Ectodermal cell (in vitro differentiated cells): ENCODE results near the gene ZNF469.

Source experiments
- H3K27ac ChIP-seq: 2 replicates; pipeline ENCODE4 v1.7.0; 2013; ENCODE audit warnings: mild to moderate bottlenecking, low read depth, low read length; ENCODE audit not compliant: insufficient read depth, poor library complexity, severe bottlenecking
- H3K27me3 ChIP-seq: 2 replicates; pipeline ENCODE4 v1.7.0; 2013; ENCODE audit warnings: mild to moderate bottlenecking, low read length; ENCODE audit not compliant: insufficient read depth, control insufficient read depth, poor library complexity, severe bottlenecking
- H3K36me3 ChIP-seq: one replicate; pipeline ENCODE4 v1.7.0; 2013; ENCODE audit warnings: low read length; ENCODE audit not compliant: control insufficient read depth, insufficient read depth
- H3K4me1 ChIP-seq: one replicate; pipeline ENCODE4 v1.7.0; 2013; ENCODE audit warnings: low read length; ENCODE audit not compliant: control insufficient read depth, insufficient read depth
- H3K4me3 ChIP-seq: 2 replicates; pipeline ENCODE4 v1.7.0; 2013; ENCODE audit warnings: low read depth, low read length, control low read depth; ENCODE audit not compliant: insufficient read depth
- H3K9me3 ChIP-seq: 2 replicates; pipeline ENCODE4 v1.7.0; 2013; ENCODE audit warnings: mild to moderate bottlenecking, low read length, moderate library complexity; ENCODE audit not compliant: control insufficient read depth
- WGBS, 2 experiments: methylation state at CpG; one replicate each; pipeline ENCODE4 v1.1.7; 2013; ENCODE audit warnings: missing lambda C conversion rate in 2 of 2; 5-methylcytosine and 5-hydroxymethylcytosine counted together

Gene ZNF469

DNA sequence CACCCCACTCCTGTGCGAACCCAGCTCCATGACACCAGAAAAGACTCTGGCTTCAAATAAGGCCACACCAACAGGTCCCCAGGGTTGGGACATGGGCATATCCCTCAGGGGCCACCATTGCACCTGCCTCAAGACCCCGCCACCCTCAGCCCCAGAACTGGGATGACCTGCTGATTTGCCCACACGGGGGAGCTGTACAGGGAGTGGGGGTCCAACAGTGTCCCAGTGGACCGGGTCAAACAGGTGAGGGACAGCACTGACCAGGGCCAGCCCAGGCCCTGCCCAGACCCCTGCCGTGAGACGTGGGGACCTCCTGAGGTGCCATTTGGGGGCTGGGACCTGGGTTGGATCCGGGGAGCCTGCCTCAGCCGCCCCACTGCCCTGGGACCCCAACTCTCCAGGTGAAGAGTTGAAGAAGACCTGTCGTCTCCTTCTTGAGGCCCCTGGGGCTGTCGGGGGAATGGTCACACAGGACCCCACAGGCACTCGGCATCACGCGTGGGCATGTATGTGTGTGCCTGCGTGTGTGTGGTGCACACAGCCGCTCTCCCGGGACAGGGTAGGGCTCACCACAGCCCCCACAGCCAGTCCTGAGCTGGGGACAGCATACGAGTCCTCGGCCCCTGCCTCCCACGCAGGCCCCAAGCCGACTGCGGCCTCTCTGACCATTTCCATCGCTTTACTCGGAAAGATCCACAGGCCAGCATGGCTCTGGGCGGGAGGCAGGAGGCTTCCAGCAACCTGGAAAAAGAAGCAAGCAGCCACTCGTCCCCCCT lies 34.2 kb upstream of the ZNF469 start:
- no peak overlapping the region for H3K27ac ChIP-seq
- no peaks in the 10 kb centered on the region for H3K4me1 ChIP-seq
- H3K9me3 ChIP-seq: no peaks in the 10 kb centered on the region
- no peak overlapping the region for H3K4me3 ChIP-seq
- no peaks in the 10 kb centered on the region for H3K27me3 ChIP-seq
- H3K36me3 ChIP-seq: no peaks in the 10 kb centered on the region
- 93 to 95% methylated on average over 25 of the region's 25 CpGs for WGBS, 2 experiments

DNA sequence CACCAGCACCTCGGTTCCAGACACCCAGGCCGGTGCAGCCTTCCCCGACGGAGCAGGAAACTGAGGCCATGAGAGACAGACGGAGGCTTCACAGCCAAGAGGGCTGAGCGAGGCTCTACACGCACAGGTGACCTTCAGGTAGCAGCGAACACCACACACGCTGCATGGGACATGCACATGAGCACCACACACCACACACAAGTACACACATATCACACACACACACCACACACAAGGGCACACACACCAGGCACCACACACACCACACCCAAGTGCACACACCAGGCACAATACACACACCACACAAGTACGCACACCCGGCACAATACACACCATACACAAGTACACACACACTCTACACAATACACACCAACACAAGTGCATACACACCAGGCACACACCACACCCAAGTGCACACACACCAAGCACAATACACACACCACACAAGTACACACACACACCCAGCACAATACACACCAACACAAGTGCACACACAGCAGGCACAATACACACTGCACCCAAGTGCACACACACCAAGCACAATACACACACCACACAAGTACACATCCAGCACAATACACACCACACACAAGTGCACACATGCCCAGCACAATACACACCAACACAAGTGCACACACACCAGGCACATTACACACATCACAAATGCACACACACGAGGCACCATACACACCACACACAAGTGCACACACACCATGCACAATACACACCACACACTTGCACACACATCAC lies 33.4 kb upstream of the ZNF469 start:
- H3K4me3 ChIP-seq: no peak overlapping the region
- H3K4me1 ChIP-seq: no peaks in the 10 kb centered on the region
- no peaks in the 10 kb centered on the region for H3K36me3 ChIP-seq
- H3K9me3 ChIP-seq: no peaks in the 10 kb centered on the region
- WGBS, 2 experiments: 85 to 94% methylated on average over 12 of the region's 12 CpGs
- no peaks in the 10 kb centered on the region for H3K27me3 ChIP-seq
- H3K27ac ChIP-seq: no peak overlapping the region

DNA sequence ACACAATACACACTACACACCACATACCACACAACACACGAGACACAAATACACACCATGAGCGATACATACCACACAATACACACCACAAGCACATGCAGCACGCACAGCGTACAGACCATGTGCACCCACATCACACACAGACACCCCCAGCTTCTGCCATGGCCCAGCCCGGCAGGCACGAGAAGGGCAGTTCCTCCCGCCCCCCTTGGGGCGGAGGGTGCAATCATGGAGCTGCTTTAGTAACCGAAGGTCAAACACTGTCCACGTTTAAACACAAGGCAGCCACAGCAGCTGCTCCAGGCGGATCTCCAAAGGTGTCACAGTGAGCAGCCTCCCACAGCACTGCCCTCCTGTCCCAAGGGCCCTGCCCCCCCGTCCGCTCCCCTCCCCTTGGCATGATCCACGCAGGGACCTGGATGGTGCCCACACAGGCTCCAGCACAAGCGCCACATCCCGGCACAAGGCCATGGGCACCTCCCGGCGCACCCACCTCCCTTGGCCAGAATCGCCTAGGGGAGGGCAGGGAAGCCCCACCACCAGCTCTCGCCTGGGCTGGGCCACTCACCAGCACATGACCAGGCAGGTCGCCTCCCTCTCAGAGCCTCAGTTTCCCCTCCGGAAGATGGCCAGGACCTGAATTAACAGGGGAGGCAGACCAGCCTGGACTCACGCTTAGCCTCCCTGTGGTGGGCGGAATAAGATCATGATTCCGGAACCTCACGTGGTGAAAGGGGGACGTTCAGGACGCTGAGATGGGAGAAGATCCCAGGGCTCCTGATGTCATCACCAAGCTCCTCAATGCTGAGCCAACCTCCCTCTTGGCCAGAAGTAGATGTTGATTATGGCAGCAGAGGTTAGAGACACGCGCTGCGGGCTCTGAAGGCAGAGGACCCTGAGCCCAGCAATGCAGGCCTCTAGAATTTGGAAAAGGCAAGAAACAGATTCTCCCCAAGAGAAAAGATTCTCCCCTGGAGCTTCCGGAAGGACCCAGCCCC lies 32.6 kb upstream of the ZNF469 start:
- no peaks in the 10 kb centered on the region for H3K36me3 ChIP-seq
- no peaks in the 10 kb centered on the region for H3K9me3 ChIP-seq
- no peak overlapping the region for H3K27ac ChIP-seq
- H3K4me1 ChIP-seq: no peaks in the 10 kb centered on the region
- H3K27me3 ChIP-seq: no peaks in the 10 kb centered on the region
- no peak overlapping the region for H3K4me3 ChIP-seq
- WGBS, 2 experiments: 93% methylated on average over 32 of the region's 32 CpGs

DNA sequence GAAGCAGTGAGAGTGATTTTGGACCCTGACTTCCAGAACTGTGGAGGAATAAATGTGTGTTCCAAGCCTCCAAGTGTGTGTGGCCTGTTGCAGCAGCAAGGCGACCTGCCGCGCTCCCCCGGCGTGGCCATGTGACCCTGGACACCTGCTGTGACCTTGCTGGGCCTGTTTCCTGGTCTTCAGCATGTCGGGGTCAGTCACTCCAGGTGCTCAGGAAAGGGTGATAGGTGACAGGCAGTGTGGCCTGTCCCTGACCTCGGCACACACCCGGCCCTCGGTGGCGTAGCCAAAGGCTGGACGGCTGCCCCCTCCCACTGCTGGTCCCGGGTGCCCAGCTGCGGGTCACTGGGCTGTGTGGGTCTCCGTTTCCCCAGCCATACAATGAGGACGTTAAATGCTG lies 31.8 kb upstream of the ZNF469 start:
- Histone ChIP-seq H3K4me3 (no peak overlapping the region), H3K27me3 (no peaks in the 10 kb centered on the region), H3K36me3 (no peaks in the 10 kb centered on the region), H3K27ac (no peak overlapping the region), H3K9me3 (no peaks in the 10 kb centered on the region), H3K4me1 (no peaks in the 10 kb centered on the region)
- 90 to 91% methylated on average over 15 of the region's 15 CpGs for WGBS, 2 experiments

DNA sequence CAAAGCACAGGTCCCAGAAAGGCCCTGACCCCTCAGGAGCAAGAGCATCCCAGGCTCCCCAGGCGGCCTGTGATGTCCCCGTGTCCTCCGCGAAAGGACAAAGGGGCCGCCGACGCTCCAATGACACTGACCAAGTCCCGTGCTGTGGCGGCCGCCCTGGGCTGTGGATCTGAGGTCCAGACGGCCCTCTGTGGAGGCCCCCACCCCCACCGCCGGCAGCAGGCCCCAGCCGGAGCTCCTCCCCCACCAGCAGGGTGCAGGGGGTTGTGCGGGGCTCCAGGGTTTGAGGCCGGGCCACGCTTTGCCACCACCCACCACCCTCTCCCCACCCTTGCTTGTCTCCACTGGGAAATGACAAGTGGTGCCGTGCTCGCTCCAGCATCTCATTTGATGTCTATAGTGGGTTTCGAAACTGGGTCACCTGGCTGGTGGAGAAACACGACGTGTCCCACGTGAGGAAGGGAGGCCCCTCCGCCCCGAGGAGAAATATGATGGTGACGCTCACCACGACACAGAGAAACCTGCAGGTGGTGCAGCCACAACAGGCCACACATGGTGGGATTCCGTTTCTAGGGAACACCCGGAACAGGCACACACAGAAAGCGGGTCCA lies 31.2 kb upstream of the ZNF469 start:
- Histone ChIP-seq H3K9me3 (no peaks in the 10 kb centered on the region), H3K36me3 (no peaks in the 10 kb centered on the region), H3K4me1 (no peaks in the 10 kb centered on the region), H3K27me3 (no peaks in the 10 kb centered on the region), H3K27ac (no peak overlapping the region), H3K4me3 (no peak overlapping the region)
- 85% methylated on average over 30 of the region's 30 CpGs for WGBS, 2 experiments

DNA sequence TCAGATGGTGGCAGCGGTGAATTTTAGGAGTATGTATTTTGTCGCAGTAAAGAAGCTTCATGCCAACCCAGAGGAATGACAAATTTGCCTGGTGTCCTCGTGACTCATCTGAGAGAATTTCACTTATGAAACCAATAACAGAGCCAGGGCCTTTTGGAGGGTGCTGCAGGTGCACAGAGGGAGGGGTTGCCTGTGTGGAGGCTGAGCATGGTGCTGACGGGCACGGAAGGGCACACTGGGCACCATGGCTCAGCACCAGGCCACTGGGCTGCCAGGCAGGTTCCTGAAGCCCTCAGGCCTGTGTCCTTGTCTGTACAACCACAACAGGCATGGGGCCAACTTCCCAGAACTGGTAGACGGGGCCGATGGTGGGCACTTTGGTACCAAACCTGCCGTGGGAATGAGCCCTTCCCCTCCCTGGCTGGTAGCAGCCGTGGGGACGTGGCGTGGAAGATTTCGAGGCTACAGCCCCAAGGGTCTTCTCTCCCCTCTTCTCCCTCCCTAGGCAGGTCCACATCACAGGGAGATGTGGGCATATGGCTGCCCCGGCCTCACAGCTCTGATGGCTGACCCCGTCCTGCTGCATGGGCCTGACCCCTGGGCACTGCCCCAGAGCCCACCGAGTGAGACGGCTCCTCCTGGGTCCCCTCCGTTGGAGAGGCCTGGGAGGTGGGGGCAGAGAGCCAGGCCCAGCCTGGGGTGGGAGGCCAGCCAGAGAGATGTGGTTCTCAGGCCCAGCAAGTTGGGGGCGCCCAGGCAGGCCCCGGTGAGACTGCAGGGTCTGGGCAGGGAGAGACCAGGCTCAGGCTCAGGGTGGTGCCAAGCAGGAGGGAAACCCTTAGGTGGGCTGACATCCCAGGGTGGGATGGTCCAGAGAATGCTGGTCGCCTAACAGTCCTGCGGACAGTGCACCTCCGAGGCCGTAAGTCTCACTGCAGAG lies 30.2 kb upstream of the ZNF469 start:
- Histone ChIP-seq H3K4me1 (no peaks in the 10 kb centered on the region), H3K9me3 (no peaks in the 10 kb centered on the region), H3K27ac (no peak overlapping the region), H3K4me3 (no peak overlapping the region), H3K27me3 (no peaks in the 10 kb centered on the region), H3K36me3 (no peaks in the 10 kb centered on the region)
- 94% methylated on average over 23 of the region's 23 CpGs for WGBS, 2 experiments

DNA sequence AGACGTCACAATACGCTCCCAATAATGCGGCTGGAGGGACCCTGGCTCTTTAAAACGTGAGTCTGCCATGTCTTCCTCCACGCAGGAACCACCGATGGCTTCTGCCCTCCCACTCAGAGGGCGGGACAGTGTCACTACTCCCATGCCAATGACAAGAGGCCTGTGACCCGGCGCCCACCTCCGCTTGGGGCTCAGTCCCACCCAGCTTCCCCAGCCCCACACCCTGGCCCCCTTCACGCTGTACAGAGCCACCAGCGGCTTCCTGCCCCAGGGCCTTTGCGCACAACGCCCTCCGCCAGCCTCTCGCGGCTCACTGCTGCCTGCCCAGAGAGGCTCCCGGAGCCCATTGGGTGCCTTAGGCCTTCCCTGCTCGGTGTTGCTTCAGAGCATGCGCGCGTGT lies 29.5 kb upstream of the ZNF469 start:
- Histone ChIP-seq H3K36me3 (no peaks in the 10 kb centered on the region), H3K27ac (no peak overlapping the region), H3K27me3 (no peaks in the 10 kb centered on the region), H3K4me1 (no peaks in the 10 kb centered on the region), H3K9me3 (no peaks in the 10 kb centered on the region), H3K4me3 (no peak overlapping the region)
- WGBS, 2 experiments: 91 to 93% methylated on average over 22 of the region's 22 CpGs

DNA sequence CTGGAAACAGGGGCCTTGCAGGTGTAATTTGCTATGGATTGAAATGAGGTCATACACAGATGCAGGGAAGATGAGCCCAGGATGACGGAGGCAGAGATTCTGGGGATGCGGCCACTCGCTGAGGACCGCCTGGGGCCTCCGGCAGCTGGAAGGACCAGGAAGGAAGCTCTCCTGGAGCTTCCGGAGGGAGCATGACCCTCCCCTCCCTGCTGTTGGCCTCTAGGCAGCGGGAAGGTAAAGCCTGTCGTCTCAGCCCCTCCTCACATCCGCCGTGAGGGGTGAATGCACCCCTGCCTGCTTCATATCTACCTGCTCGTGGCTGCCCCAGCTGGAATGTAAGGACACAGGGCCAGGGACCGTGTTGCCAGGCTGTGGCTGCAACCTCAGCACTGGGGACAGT lies 29.1 kb upstream of the ZNF469 start:
- Histone ChIP-seq H3K9me3 (no peaks in the 10 kb centered on the region), H3K4me3 (no peak overlapping the region), H3K27me3 (no peaks in the 10 kb centered on the region), H3K36me3 (no peaks in the 10 kb centered on the region), H3K27ac (no peak overlapping the region), H3K4me1 (no peaks in the 10 kb centered on the region)
- WGBS, 2 experiments: 85 to 87% methylated on average over 12 of the region's 12 CpGs
